Prostate gland (tissue), 2 donors: Measurements from ENCODE around the gene LSM6. TPM values are rescaled to one million over a fixed set of nuclear protein-coding genes. Genes with fewer than 3 reads are reported as not detected.

Experiments used
- DNase-seq: peaks from one replicate; pipeline ENCODE4 v3.0.0-alpha.2; 2019; ENCODE audit warnings: low spot score
- H3K27ac ChIP-seq, 2 donors: fragments of 200-600 bp; sonication (generic); 2 replicates each; pipeline ENCODE4 v1.5.1; 2017 to 2019
- H3K27me3 ChIP-seq: fragments of 200-600 bp; sonication (generic); replicated peaks from 2 replicates; pipeline ENCODE4 v1.5.1; 2019; ENCODE audit not compliant: insufficient read depth
- H3K36me3 ChIP-seq, 2 donors: fragments of 200-600 bp; sonication (generic); 1 replicate in 1 of 2; 2 replicates in 1 of 2; pipeline versions ENCODE4 v1.5.1 to v1.8.1; 2017 to 2019
- H3K4me1 ChIP-seq: fragments of 200-600 bp; sonication (generic); replicated peaks from 2 replicates; pipeline ENCODE4 v1.5.1; 2019
- H3K4me3 ChIP-seq, 2 donors: fragments of 200-600 bp; sonication (generic); 2 replicates each; pipeline ENCODE4 v1.5.1; 2017 to 2019
- H3K9me3 ChIP-seq: fragments of 200-600 bp; sonication (generic); 2 replicates; pipeline ENCODE4 v1.5.1; 2017
- CTCF ChIP-seq, 4 experiments: fragments of 200-600 bp in 2 of 4; fragments of 450-650 bp in 2 of 4; sonication (generic) in 2 of 4; IDR thresholded peaks; 1 replicate in 3 of 4; 2 replicates in 1 of 4; pipeline ENCODE4 v1.5.1; 2016 to 2019; ENCODE audit warnings: antibody characterized with exemption in 4 of 4, mild to moderate bottlenecking in 2 of 4, moderate library complexity in 2 of 4
- POLR2A ChIP-seq: fragments of 450-650 bp; IDR thresholded peaks from one replicate; pipeline ENCODE4 v1.6.1; 2016; ENCODE audit warnings: antibody characterized with exemption, mild to moderate bottlenecking
- POLR2AphosphoS5 ChIP-seq: sonication (generic); formaldehyde crosslinking; IDR thresholded peaks from one replicate; pipeline ENCODE4 v1.6.1; 2017; ENCODE audit warnings: antibody characterized with exemption
- WGBS: methylation state at CpG from one replicate; pipeline ENCODE4 v1.1.5; 2018; 5-methylcytosine and 5-hydroxymethylcytosine counted together
- intact Hi-C: fragments of 100-400 bp; cut with DNase I; formaldehyde crosslinking; loops from one replicate; pipeline ENCODE4 v1.14.2; 2022
- total RNA-seq, 2 donors: library from RNA; depleted of rRNA; stranded (reverse); fragments of >200 nt; gene quantifications; one replicate each; pipeline ENCODE4 v1.1.0, GENCODE V29; 2016

LSM6 gene
- total RNA-seq, 2 donors from 2014 or later: 30.2 to 93.8 TPM

- Histone ChIP-seq H3K36me3 (no peaks in the 10 kb centered on the region), H3K27ac (no peak overlapping the region), H3K4me1 (no peaks in the 10 kb centered on the region), H3K9me3 (no peaks in the 10 kb centered on the region), H3K4me3 (no peak overlapping the region), H3K27me3 (no peaks in the 10 kb centered on the region)
- TF ChIP-seq CTCF (IDR thresholded peaks at IDR 0.05) (no peak), POLR2A (no peak), POLR2AphosphoS5 (no peak)
- intact Hi-C loops: no loop called here
- no peak for DNase-seq
- WGBS: 76% methylated on average over 8 of the region's 8 CpGs
Observed at GRCh38 chr4:146222313-146222712, 46.8 kb downstream of the LSM6 start.

GRCh38 chr4:146224326-146224966, 48.9 kb downstream of the LSM6 start:
- H3K27me3 ChIP-seq: no peaks in the 10 kb centered on the region
- H3K9me3 ChIP-seq: no peaks in the 10 kb centered on the region
- intact Hi-C loops: no loop called here
- WGBS: 32% methylated on average over 8 of the region's 8 CpGs
- no peak overlapping the region for H3K4me3 ChIP-seq
- no peak overlapping the region for H3K27ac ChIP-seq
- H3K36me3 ChIP-seq: no peaks in the 10 kb centered on the region
- TF ChIP-seq CTCF (IDR thresholded peaks at IDR 0.05) (no peak), POLR2AphosphoS5 (no peak), POLR2A (no peak)
- no peak for DNase-seq
- H3K4me1 ChIP-seq: no peaks in the 10 kb centered on the region

- Histone ChIP-seq H3K4me3 (no peak overlapping the region), H3K4me1 (no peaks in the 10 kb centered on the region), H3K36me3 (no peaks in the 10 kb centered on the region), H3K9me3 (no peaks in the 10 kb centered on the region), H3K27me3 (no peaks in the 10 kb centered on the region), H3K27ac (no peak overlapping the region)
- no peak for TF ChIP-seq POLR2A
- no peak for TF ChIP-seq CTCF (IDR thresholded peaks at IDR 0.05)
- no peak for TF ChIP-seq POLR2AphosphoS5
- no peak for DNase-seq
- intact Hi-C loops: no loop called here
Observed at GRCh38 chr4:146229406-146229805, 53.9 kb downstream of the LSM6 start.

- 78% methylated on average over 1 of the region's 1 CpG for WGBS
Observed at GRCh38 chr4:146232131-146232722, 56.7 kb downstream of the LSM6 start.

More at GRCh38 chr4:146232131-146232722, 56.7 kb downstream of the LSM6 start:
- H3K4me1 ChIP-seq: no peaks in the 10 kb centered on the region
- no peaks in the 10 kb centered on the region for H3K27me3 ChIP-seq
- DNase-seq: no peak
- H3K4me3 ChIP-seq: no peak overlapping the region
- no peak overlapping the region for H3K27ac ChIP-seq
- H3K9me3 ChIP-seq: no peaks in the 10 kb centered on the region
- no peaks in the 10 kb centered on the region for H3K36me3 ChIP-seq
- TF ChIP-seq CTCF (IDR thresholded peaks at IDR 0.05): no peak
- TF ChIP-seq POLR2A: no peak
- no peak for TF ChIP-seq POLR2AphosphoS5
- intact Hi-C loops: no loop called here
